ENCODE results near the gene C1QTNF3. TPM values are rescaled to one million over a fixed set of nuclear protein-coding genes. Genes with fewer than 3 reads are reported as not detected.
"Not testable (repeated sequence)": the region's sequence is repeated elsewhere in the genome, so short reads cannot be mapped to it uniquely, and the experiment has no call there.

Gene C1QTNF3
- total RNA-seq, 1 experiment from 2014 or later, result 16.1 TPM

DNA sequence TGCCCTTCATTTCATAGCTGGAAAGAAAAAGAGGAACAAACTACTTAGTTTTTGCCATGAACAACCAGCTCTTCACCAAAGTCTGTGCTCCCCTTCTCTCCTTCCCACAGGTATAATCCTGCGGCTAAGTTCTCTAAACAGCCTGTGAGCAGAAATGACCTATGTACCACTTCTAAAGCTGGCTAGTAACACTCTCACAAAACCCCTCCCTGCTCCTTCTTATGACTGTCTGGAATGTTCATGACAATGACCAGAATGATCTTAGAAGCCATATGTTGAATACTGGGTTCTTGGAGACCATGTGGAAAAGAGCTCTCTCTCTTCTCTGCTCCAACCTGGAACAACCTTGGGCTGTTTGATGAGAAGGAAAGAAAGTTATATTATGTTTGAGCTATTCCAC is 22.3 kb downstream of the C1QTNF3 start:
- H3K9me3 ChIP-seq (replicated peaks), result no peaks in the 10 kb centered on the region
- no peak overlapping the region for H3K27ac ChIP-seq
- no peaks in the 10 kb centered on the region for H3K4me1 ChIP-seq
- DNase-seq, result no peak
- no peak overlapping the region for H3K4me3 ChIP-seq
- no peaks in the 10 kb centered on the region; the same call in 1 of the 2 replicates for H3K36me3 ChIP-seq
- no peaks in the 10 kb centered on the region for H3K27me3 ChIP-seq

GRCh38 chr5:34017254-34017653 is 25.8 kb downstream of the C1QTNF3 start:
- no peak for DNase-seq
- no peaks in the 10 kb centered on the region for H3K9me3 ChIP-seq (replicated peaks)
- no peak overlapping the region for H3K27ac ChIP-seq
- no peaks in the 10 kb centered on the region for H3K27me3 ChIP-seq
- peaks cover 9% of the 10 kb centered on the region for H3K4me1 ChIP-seq
- no peak overlapping the region for H3K4me3 ChIP-seq
- no peaks in the 10 kb centered on the region; the same call in 1 of the 2 replicates for H3K36me3 ChIP-seq

- Histone ChIP-seq H3K27me3 (no peaks in the 10 kb centered on the region), H3K4me3 (no peak overlapping the region), H3K4me1 (peaks cover 9% of the 10 kb centered on the region), H3K9me3 (replicated peaks) (no peaks in the 10 kb centered on the region), H3K36me3 (no peaks in the 10 kb centered on the region; the same call in 1 of the 2 replicates), H3K27ac (no peak overlapping the region)
- DNase-seq, result no peak
Measured at GRCh38 chr5:34016750-34017149, 26.3 kb downstream of the C1QTNF3 start.

GRCh38 chr5:34016222-34016621 is 26.8 kb downstream of the C1QTNF3 start:
- DNase-seq, result no peak
- no peaks in the 10 kb centered on the region for H3K27me3 ChIP-seq
- no peaks in the 10 kb centered on the region for H3K9me3 ChIP-seq (replicated peaks)
- no peak overlapping the region for H3K4me3 ChIP-seq
- peaks cover 9% of the 10 kb centered on the region for H3K4me1 ChIP-seq
- H3K36me3 ChIP-seq, result no peaks in the 10 kb centered on the region; the same call in 1 of the 2 replicates
- H3K27ac ChIP-seq, result no peak overlapping the region

GRCh38 chr5:34015120-34015822 is 27.7 kb downstream of the C1QTNF3 start:
- Histone ChIP-seq H3K27me3 (no peaks in the 10 kb centered on the region), H3K27ac (no peak overlapping the region), H3K4me3 (no peak overlapping the region), H3K9me3 (replicated peaks) (no peaks in the 10 kb centered on the region), H3K4me1 (peaks cover 9% of the 10 kb centered on the region), H3K36me3 (no peaks in the 10 kb centered on the region; the same call in 1 of the 2 replicates)
- DNase-seq, result no peak

GRCh38 chr5:34014626-34015025 is 28.4 kb downstream of the C1QTNF3 start:
- H3K36me3 ChIP-seq, result no peaks in the 10 kb centered on the region; the same call in 1 of the 2 replicates
- DNase-seq, result peak in 1 of 2 experiments; percentile 25
- H3K27me3 ChIP-seq, result no peaks in the 10 kb centered on the region
- H3K27ac ChIP-seq, result no peak overlapping the region
- H3K4me1 ChIP-seq, result peaks cover 9% of the 10 kb centered on the region
- no peak overlapping the region for H3K4me3 ChIP-seq
- no peaks in the 10 kb centered on the region for H3K9me3 ChIP-seq (replicated peaks)

- H3K4me3 ChIP-seq, result no peak overlapping the region
- DNase-seq, result no peak
- H3K36me3 ChIP-seq, result no peaks in the 10 kb centered on the region; the same call in 1 of the 2 replicates
- H3K27me3 ChIP-seq, result no peaks in the 10 kb centered on the region
- no peak overlapping the region for H3K27ac ChIP-seq
- H3K4me1 ChIP-seq, result peaks cover 18% of the 10 kb centered on the region
- H3K9me3 ChIP-seq (replicated peaks), result no peaks in the 10 kb centered on the region
Measured at GRCh38 chr5:34013547-34013946, 29.5 kb downstream of the C1QTNF3 start.

DNA sequence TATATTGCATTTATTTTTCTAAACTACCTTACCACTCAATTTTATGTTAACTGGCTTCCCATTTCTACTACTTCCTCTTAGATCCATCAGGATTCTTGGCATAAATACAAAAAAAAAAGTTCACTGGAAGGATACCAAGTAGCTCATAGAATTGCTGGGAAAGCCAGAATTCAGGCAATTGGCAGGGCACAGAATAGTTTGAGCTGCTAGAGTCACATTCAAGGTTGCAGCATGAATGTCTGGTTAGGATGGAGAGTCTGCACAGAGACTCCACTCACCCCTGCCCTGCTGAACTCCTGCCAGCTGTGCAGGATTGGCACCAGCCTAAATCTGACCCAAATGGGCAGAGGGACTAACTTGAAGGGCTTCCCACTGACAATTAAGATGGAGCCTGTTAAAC is 30.2 kb downstream of the C1QTNF3 start:
- Histone ChIP-seq H3K27ac (no peak overlapping the region), H3K4me3 (no peak overlapping the region), H3K36me3 (no peaks in the 10 kb centered on the region), H3K9me3 (replicated peaks) (no peaks in the 10 kb centered on the region), H3K27me3 (no peaks in the 10 kb centered on the region), H3K4me1 (peaks cover 18% of the 10 kb centered on the region)
- no peak for DNase-seq

GRCh38 chr5:34011536-34011935 is 31.5 kb downstream of the C1QTNF3 start:
- no peak overlapping the region for H3K4me3 ChIP-seq
- no peak for DNase-seq
- no peak overlapping the region for H3K27ac ChIP-seq
- no peaks in the 10 kb centered on the region for H3K36me3 ChIP-seq
- peaks cover 20% of the 10 kb centered on the region for H3K4me1 ChIP-seq
- H3K9me3 ChIP-seq (replicated peaks), result no peaks in the 10 kb centered on the region
- no peaks in the 10 kb centered on the region for H3K27me3 ChIP-seq

- not testable (repeated sequence) for H3K27ac ChIP-seq; H3K27me3 ChIP-seq; H3K9me3 ChIP-seq (replicated peaks); H3K4me3 ChIP-seq; DNase-seq; H3K36me3 ChIP-seq
- H3K4me1 ChIP-seq, result peaks cover 20% of the 10 kb centered on the region
Measured at GRCh38 chr5:34010146-34010545, 32.9 kb downstream of the C1QTNF3 start.

DNA sequence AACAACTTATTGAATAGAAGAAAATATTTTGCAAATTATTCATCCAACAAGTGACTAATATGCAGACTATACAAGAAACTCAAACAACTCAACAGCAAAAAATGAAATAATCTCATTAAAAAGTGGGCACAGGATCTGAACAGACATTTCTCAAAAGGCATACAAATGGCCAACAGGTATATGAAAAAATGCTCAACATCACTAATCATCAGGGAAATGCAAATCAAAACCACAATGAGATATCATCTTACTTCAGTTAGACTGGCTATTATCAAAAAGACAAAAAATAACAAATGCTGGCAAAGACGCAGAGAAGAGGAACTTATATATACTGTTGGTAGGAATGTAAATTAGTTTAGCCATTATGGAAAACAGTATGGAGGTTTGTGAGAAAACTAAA is 33.4 kb downstream of the C1QTNF3 start:
- no peak overlapping the region for H3K27ac ChIP-seq
- no peak overlapping the region for H3K4me3 ChIP-seq
- DNase-seq, result no peak
- H3K4me1 ChIP-seq, result peaks cover 17% of the 10 kb centered on the region
- H3K27me3 ChIP-seq, result no peaks in the 10 kb centered on the region
- no peaks in the 10 kb centered on the region for H3K9me3 ChIP-seq (replicated peaks)
- no peaks in the 10 kb centered on the region; the same call in 1 of the 2 replicates for H3K36me3 ChIP-seq

GRCh38 chr5:34008802-34009201 is 34.2 kb downstream of the C1QTNF3 start:
- DNase-seq, result peak in 1 of 2 experiments; percentile 30
- H3K36me3 ChIP-seq, result no peaks in the 10 kb centered on the region; the same call in 1 of the 2 replicates
- peak overlapping the region; percentile 72; the same call in 1 of the 2 replicates for H3K27ac ChIP-seq
- peak overlapping the region; percentile 73 for H3K4me3 ChIP-seq
- H3K4me1 ChIP-seq, result peaks cover 11% of the 10 kb centered on the region
- no peaks in the 10 kb centered on the region for H3K27me3 ChIP-seq
- H3K9me3 ChIP-seq (replicated peaks), result no peaks in the 10 kb centered on the region

DNA sequence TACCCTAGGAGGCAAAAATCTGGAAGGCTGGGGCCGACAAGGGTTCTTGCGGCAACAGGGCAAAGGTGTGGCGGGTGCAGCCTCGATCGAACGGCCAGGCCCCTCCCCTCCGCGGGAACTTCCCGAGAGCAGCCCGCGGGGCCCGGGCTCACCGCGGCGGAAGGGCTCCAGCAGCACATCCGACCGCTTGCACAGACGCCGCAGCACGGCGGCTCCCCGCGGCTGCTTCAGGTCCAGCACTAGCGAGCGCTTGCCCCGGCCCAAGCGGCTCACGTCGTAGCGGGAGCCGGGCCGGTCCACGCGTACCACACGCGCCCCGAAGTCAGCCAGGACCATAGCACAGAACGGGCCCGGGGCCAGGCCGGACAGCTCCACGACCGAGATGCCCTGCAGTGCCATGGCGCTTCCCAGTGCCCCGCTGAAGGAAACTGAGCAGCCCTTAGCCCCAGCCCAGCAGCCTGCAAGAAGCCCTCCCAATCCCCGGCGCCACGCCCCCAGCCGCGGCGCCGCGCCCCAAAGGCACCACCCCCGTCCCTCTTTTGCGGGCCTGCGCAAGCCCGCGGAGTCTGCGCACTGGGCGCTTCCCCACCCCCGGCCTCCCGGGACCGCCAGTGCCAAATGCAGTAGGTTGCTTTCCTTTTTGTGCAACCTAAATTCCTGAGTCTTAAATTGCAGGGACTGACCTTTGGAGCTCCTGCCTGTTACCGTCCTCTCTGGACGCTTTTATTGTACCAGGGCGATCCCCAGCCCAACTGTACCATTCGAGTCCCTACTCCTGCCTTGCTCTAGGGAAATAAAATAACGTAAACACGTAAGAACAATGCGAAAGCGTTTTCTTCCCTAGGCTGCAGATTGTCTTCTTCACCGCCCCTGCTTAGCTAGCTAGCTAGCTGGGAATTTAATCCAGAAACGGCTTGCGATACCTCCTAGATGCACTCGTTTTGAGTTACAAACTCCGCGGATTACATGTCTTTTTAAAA is 35.1 kb downstream of the C1QTNF3 start, which contains the start of gene AMACR:
Gene AMACR (minus strand): TSS at position 430 of the 980 bp plus-strand sequence. CDS start 31 bp downstream, at position 399.
- Histone ChIP-seq H3K4me1 (peaks cover 11% of the 10 kb centered on the region), H3K4me3 (peak within 1 kb of the TSS; percentile 73), H3K36me3 (no peaks in the 10 kb centered on the region; the same call in 1 of the 2 replicates), H3K9me3 (replicated peaks) (no peaks in the 10 kb centered on the region), H3K27ac (peak within 1 kb of the TSS; percentile 72), H3K27me3 (no peaks in the 10 kb centered on the region)
- DNase-seq, result peak; percentile 96 to 97

DNA sequence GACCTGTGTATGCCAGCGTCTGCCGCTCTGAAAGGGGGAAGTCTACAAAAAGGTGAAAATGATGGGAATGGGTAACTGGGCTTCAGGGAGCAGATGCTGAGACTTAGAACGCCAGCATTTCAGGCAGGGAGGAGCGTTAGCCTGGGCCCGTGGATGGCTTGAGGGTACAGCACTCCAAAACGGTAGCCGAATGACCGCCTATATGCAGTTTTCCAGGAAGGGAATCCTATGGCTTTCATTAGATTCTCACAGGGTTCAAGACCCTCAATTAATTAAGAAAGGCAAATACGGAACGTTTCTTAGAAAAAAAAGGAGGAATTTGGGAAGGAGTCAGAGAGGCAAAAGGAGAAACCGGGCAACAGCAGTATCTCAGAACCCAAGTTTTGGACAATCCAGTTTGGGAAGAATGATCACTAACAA is 35.8 kb downstream of the C1QTNF3 start:
- H3K9me3 ChIP-seq (replicated peaks), result no peaks in the 10 kb centered on the region
- no peaks in the 10 kb centered on the region for H3K27me3 ChIP-seq
- H3K4me3 ChIP-seq, result peak overlapping the region; percentile 73
- H3K27ac ChIP-seq, result peak overlapping the region; percentile 72
- no peaks in the 10 kb centered on the region; the same call in 1 of the 2 replicates for H3K36me3 ChIP-seq
- DNase-seq, result peak; percentile 19 to 55
- H3K4me1 ChIP-seq, result peaks cover 11% of the 10 kb centered on the region

GRCh38 chr5:34005681-34006080 is 37.3 kb downstream of the C1QTNF3 start:
- peaks cover 16% of the 10 kb centered on the region for H3K4me1 ChIP-seq
- H3K36me3 ChIP-seq, result no peaks in the 10 kb centered on the region; the same call in 1 of the 2 replicates
- no peaks in the 10 kb centered on the region for H3K27me3 ChIP-seq
- H3K27ac ChIP-seq, result no peak overlapping the region
- no peaks in the 10 kb centered on the region for H3K9me3 ChIP-seq (replicated peaks)
- no peak overlapping the region for H3K4me3 ChIP-seq
- DNase-seq, result no peak
